ENCODE results near the gene FRMD4A. TPM values are rescaled to one million over a fixed set of nuclear protein-coding genes. Genes with fewer than 3 reads are reported as not detected.

Gene FRMD4A
- total RNA-seq, 2 experiments from 2014 or later = 0.25 TPM; not detected in 1

DNA sequence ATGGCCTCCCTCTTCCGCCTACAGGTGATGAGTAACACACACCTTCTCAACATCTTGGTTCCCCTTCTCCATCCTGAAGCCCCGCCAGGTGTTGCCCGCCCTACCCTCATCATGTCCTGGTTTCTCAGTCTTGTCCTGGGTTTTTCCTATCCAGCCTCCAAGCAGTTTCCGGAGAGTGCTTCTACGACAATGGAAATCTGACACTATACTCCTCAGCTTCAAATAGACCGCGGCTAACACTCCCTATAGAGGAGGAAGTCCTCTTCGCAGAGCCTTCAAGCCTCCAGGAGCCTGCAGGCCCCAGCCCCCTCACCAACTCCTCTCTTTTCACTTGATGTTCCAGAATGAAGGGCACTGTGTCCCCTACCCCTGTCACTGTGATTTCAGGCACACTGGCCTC lies 596.6 kb downstream of the FRMD4A start:
- H3K36me3 Mint-ChIP-seq (ENCODE audit: low read depth) = no peaks in the 10 kb centered on the region
- ChIA-PET CTCF (no interaction called here), POLR2A (no interaction called here)

DNA sequence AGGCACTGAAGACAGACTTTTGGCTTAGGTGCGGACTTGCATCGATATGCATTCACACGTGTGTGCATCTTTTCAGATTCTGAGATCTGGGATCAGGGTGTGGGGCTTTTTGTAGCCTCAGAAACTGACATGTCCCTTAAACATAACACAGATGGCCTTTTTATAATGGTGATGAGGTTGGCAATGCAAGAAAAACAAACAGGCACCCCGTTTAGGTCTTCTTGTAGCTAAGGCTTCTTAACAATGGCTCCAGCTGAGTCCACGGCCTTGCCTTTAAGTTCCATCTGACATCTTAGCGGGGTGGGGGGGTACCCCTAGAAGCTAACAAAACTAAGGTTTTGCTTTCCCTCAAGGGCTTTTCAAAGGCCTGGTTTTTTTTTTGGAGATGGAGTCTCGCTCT lies 597.7 kb downstream of the FRMD4A start:
- no peaks in the 10 kb centered on the region for H3K36me3 Mint-ChIP-seq (ENCODE audit: low read depth)
- H3K27ac Mint-ChIP-seq = no peak overlapping the region
- no peak overlapping the region for H3K4me3 Mint-ChIP-seq
- H3K4me1 Mint-ChIP-seq = no peaks in the 10 kb centered on the region
- ChIA-PET CTCF (interaction anchor here (0.7 kb wide), 1 partner anchor 15 kb away, joined by 3 read pairs; no protein-coding TSS in a partner anchor), POLR2A (no interaction called here)
- peaks cover 2% of the 10 kb centered on the region for H3K27me3 Mint-ChIP-seq
- no peaks in the 10 kb centered on the region for H3K9me3 Mint-ChIP-seq
- DNase-seq = no peak

More for the DNA sequence above, 596.6 kb downstream of the FRMD4A start:
- Mint-ChIP-seq H3K27me3 (peaks cover 2% of the 10 kb centered on the region), H3K4me1 (no peaks in the 10 kb centered on the region), H3K9me3 (no peaks in the 10 kb centered on the region), H3K4me3 (no peak overlapping the region), H3K27ac (no peak overlapping the region)
- no peak for DNase-seq

DNA sequence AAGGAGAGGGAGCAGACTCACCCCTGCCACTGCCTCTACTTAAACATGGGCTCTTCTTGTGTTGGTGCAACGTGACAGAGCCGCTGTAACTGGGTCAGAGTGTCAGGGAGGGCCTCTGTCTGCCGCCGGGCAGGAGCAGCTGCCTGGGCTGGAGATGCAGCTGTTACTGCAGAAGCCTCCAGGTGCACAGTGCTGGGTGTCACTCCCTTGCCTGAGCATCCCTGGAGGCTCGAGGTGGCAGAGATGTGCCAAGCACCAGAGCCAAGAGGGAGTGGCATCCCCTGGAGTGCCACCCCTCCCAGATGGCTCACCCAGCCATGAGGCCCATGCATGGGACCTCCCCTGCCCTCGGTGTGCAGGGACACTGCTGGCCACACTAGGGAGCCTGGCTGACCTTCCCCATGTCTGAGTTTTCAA lies 598.3 kb downstream of the FRMD4A start:
- Mint-ChIP-seq H3K4me1 (no peaks in the 10 kb centered on the region), H3K4me3 (no peak overlapping the region), H3K27me3 (peaks cover 2% of the 10 kb centered on the region), H3K9me3 (no peaks in the 10 kb centered on the region), H3K27ac (no peak overlapping the region), H3K36me3 (ENCODE audit: low read depth) (no peaks in the 10 kb centered on the region)
- POLR2A ChIA-PET = no interaction called here
- no peak for DNase-seq
- CTCF ChIA-PET = no interaction called here

DNA sequence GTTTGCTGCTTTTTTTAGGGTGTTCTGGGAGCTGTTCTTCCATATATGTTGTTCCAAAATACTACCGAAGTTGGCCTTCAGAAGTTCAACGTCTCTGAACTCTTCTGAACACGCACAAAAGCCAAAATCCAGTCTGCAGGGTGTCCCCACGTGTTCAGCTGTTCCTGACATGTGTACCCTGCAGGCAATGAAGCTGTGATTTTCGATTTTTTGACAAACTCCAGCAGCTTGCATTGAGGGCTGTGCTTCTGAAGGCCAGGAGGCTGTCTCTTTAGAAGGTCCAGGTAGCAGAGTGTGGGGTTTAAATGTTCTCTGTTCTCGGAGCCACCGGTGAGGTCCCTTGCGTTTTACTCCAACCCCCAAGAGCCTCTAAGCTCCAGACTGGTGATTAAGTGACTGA lies 598.9 kb downstream of the FRMD4A start:
- H3K27ac Mint-ChIP-seq = no peak overlapping the region
- H3K36me3 Mint-ChIP-seq (ENCODE audit: low read depth) = no peaks in the 10 kb centered on the region
- H3K4me3 Mint-ChIP-seq = no peak overlapping the region
- no peaks in the 10 kb centered on the region for H3K9me3 Mint-ChIP-seq
- H3K4me1 Mint-ChIP-seq = no peaks in the 10 kb centered on the region
- DNase-seq = no peak
- H3K27me3 Mint-ChIP-seq = peaks cover 2% of the 10 kb centered on the region
- POLR2A ChIA-PET = no interaction called here
- CTCF ChIA-PET = no interaction called here

DNA sequence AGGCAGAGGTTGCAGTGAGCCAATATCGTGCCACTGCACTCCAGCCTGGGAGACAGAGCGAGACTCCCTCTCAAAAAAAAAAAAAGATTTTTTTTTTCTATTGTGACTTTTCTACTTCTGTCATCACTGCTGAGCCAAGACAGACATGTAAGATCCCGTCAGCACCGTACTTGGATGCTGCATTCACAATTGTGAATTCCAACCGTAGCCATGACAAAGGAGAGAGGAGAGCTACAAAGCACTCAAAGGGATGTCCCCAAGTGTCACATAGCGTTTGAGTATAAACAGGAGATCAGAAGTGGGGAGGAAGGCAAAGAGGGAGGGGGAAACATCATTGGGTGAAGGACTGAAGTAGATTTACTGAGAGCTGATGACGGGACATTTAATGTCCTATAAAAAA lies 599.8 kb downstream of the FRMD4A start:
- H3K27me3 Mint-ChIP-seq = peaks cover 2% of the 10 kb centered on the region
- H3K36me3 Mint-ChIP-seq (ENCODE audit: low read depth) = no peaks in the 10 kb centered on the region
- no peaks in the 10 kb centered on the region for H3K4me1 Mint-ChIP-seq
- POLR2A ChIA-PET = interaction anchor here (0.6 kb wide), 1 partner anchor 27 kb away, joined by 3 read pairs; no protein-coding TSS in a partner anchor
- DNase-seq = no peak
- H3K4me3 Mint-ChIP-seq = no peak overlapping the region
- H3K9me3 Mint-ChIP-seq = no peaks in the 10 kb centered on the region
- H3K27ac Mint-ChIP-seq = no peak overlapping the region
- CTCF ChIA-PET = no interaction called here

DNA sequence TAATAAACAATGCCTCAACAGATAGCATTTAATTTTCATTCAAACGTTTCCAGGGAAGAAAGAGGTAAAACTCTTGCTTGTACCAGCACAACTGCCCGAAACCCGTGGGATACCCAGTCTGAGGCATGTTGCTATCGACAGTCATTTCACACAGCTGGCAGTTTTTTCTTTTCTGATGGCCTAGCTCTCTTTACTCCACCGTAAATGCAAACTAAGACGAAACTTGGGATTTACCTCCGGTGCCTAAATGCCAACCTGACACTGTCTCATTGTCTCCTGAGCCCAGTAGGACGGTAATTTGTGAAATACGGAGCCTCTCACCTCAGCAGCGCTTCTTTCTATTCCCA lies 600.4 kb downstream of the FRMD4A start:
- no peak for DNase-seq
- Mint-ChIP-seq H3K36me3 (ENCODE audit: low read depth) (no peaks in the 10 kb centered on the region), H3K9me3 (no peaks in the 10 kb centered on the region), H3K27me3 (peaks cover 2% of the 10 kb centered on the region), H3K4me1 (no peaks in the 10 kb centered on the region), H3K27ac (no peak overlapping the region), H3K4me3 (no peak overlapping the region)
- ChIA-PET POLR2A (no interaction called here), CTCF (no interaction called here)

DNA sequence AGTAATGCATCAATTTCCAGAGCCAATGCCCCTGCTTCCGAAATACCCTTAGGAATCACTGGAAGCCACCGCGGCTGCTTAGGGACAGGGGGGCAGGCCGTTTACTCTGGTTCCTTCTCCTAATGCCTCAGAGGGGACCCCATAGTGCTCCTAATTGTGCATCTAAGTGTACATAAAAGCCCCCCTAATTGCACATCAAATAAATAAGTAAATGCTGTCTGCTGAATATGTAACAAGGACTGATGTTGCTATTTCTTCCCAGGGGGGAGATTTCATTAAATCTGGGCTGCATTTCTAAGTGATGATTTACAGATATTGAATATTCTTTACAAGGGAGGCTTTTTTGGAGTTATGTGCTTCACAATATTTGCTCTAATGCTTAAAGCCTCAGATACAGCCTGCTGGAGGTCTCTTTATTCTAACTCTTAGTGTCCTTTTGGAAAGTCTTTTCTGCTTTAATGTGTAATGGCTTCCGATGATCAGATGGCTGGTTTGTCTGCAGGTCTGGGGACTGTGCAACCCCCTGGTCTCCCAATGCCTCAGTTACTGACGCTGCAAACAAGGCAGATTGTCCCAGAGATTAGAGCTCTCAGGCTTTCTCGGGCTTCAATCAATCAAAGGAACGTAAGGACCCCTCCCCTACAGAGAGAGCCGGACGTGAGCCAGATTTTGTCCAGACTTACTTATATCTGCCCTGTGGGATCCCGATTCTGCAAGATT lies 601.0 kb downstream of the FRMD4A start:
- DNase-seq = no peak
- ChIA-PET CTCF (no interaction called here), POLR2A (no interaction called here)
- Mint-ChIP-seq H3K4me1 (no peaks in the 10 kb centered on the region), H3K36me3 (ENCODE audit: low read depth) (no peaks in the 10 kb centered on the region), H3K27ac (no peak overlapping the region), H3K9me3 (no peaks in the 10 kb centered on the region), H3K4me3 (no peak overlapping the region), H3K27me3 (peaks cover 2% of the 10 kb centered on the region)

DNA sequence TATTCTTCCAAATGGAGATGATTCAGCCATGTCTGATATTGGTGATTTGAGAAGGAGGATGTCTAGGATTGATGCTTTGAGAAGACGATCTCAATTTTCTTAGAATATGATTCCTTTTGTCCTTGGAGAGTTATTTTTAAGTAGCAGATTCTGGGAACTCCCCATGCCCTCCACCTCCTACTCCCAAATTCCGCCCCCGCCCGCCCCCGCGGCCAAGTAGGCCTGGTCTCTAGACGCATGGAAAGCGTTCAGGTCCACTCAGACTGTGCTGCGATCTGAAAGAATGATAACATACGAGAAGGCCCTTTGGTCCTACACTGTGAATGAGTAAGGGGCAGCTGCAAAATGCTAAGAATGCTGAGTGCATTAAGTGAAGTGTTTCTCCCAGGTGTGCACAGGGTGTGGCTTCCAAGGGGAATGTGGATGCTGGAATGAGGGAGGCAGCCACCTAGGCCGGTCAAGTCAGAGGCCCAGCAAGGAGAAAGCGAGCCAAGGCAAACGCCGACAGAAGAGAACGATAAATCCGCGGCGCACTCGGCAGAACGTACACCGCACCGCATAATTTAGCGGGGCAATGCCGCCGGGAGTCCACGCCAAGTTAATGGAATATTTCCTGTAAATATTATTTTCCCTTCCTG lies 601.7 kb downstream of the FRMD4A start:
- peaks cover 2% of the 10 kb centered on the region for H3K27me3 Mint-ChIP-seq
- H3K9me3 Mint-ChIP-seq = no peaks in the 10 kb centered on the region
- ChIA-PET CTCF (no interaction called here), POLR2A (no interaction called here)
- H3K4me3 Mint-ChIP-seq = no peak overlapping the region
- no peaks in the 10 kb centered on the region for H3K36me3 Mint-ChIP-seq (ENCODE audit: low read depth)
- H3K4me1 Mint-ChIP-seq = no peaks in the 10 kb centered on the region
- H3K27ac Mint-ChIP-seq = no peak overlapping the region
- DNase-seq = no peak

DNA sequence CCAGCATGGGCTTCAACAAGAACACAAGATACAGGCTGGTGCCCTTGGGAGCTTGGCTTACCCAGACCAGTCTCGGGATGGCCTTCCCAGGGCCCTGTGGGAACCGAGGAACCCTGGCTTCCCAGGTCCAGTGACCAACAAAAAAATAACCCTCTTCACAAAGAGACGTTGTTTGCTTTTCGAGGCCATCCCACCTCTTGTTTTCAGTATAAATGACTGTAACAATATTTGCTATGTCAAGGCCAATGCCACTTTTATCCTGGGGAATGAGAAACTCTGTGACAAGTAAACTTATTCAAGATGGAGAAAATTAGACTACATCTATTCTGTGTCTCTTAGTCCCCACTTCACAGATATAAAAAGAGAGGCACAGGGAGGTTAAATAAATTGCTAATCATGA lies 605.1 kb downstream of the FRMD4A start:
- H3K27me3 Mint-ChIP-seq = no peaks in the 10 kb centered on the region
- H3K4me1 Mint-ChIP-seq = peaks cover 3% of the 10 kb centered on the region
- peaks cover under 1% of the 10 kb centered on the region for H3K9me3 Mint-ChIP-seq
- no peak for DNase-seq
- no peak overlapping the region for H3K27ac Mint-ChIP-seq
- H3K4me3 Mint-ChIP-seq = no peak overlapping the region
- ChIA-PET CTCF (no interaction called here), POLR2A (no interaction called here)
- no peaks in the 10 kb centered on the region for H3K36me3 Mint-ChIP-seq (ENCODE audit: low read depth)

DNA sequence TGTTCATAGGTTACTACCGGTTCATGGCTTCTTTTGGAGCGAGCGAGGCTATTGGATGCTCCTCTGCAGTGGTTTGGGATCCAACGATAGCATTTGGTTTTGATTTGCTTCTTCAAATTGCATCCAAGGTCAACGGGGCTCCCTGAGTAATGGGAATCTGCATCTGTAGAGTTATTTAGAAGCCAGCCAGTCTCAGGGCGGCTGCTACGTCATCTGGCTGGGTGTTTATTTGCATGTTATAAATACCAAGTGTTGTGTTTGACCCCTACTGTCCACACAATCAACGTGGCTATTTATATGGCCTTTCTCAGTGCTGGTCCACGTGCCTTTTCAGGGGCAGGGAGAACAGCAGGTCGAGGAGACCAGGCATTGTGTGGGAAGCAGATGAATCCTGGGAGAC lies 606.2 kb downstream of the FRMD4A start:
- Mint-ChIP-seq H3K27me3 (no peaks in the 10 kb centered on the region), H3K27ac (no peak overlapping the region), H3K36me3 (ENCODE audit: low read depth) (no peaks in the 10 kb centered on the region), H3K4me1 (peaks cover 3% of the 10 kb centered on the region), H3K4me3 (no peak overlapping the region), H3K9me3 (peaks cover 4% of the 10 kb centered on the region)
- CTCF ChIA-PET = no interaction called here
- POLR2A ChIA-PET = no interaction called here
- no peak for DNase-seq

DNA sequence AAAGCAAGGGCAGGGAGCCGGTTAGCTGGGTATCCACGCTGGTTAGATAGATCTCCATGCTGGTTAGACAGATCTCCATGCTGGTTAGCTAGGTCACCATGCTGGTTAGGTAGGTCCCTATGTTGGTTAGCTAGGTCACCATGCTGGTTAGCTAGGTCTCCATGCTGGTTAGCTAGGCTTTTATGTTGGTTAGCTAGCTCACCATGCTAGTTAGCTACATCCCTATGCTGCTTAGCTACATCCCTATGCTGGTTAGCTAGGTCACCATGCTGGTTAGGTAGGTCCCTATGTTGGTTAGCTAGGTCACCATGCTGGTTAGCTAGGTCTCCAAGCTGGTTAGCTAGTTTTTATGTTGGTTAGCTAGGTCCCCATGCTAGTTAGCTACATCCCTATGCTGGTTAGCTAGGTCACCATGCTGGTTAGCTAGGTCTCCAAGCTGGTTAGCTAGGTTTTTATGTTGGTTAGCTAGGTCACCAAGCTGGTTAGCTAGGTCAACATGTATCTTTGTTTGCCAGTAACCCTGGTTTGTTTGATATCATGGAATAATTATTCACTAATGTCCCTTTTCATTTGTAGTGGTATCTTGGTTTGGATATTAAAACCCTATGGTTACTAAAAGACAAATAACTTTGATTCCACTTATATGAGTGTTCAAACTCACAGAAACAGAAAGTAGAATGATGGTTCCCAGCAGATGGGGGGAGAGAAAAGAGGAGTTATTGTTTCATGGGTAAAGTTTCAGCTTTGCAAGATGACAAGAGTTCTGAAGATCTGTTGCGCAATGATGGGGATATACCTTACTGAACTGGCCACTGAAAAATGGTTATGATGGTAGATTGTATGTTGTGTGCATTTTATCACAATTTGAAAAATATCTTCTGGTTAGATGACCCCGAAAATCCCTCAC lies 607.7 kb downstream of the FRMD4A start:
- ChIA-PET POLR2A (no interaction called here), CTCF (interaction anchor here (0.8 to 1.3 kb wide), 2 partner anchors 9 to 88 kb away, joined by 3 to 4 read pairs; no protein-coding TSS in a partner anchor)
- Mint-ChIP-seq H3K27me3 (no peaks in the 10 kb centered on the region), H3K9me3 (peaks cover 4% of the 10 kb centered on the region), H3K27ac (no peak overlapping the region), H3K4me3 (no peak overlapping the region), H3K36me3 (ENCODE audit: low read depth) (no peaks in the 10 kb centered on the region), H3K4me1 (peaks cover 13% of the 10 kb centered on the region)
- DNase-seq = no peak

DNA sequence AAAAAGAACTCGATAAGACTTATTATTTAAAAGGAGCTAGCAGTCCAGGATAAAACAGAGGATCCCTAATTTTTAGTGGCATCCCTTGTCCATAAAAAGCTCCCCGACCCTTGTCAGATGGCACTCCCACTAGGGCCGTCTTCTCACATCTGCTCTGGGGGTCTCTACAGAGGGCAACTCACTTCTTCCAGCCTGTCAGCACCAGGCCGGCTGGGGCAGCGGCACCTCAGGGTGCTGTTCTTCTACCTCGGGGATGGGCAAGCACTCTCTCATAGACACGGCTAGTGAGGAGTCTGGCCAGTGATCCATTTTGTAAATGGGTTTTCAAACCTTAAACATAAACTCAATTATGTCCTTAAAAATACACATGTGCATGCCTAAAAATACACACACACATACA lies 609.2 kb downstream of the FRMD4A start:
- Mint-ChIP-seq H3K27ac (no peak overlapping the region), H3K9me3 (peaks cover 4% of the 10 kb centered on the region), H3K4me1 (peaks cover 18% of the 10 kb centered on the region), H3K36me3 (ENCODE audit: low read depth) (no peaks in the 10 kb centered on the region), H3K4me3 (no peak overlapping the region), H3K27me3 (no peaks in the 10 kb centered on the region)
- ChIA-PET POLR2A (interaction anchor here (0.6 kb wide), 1 partner anchor 62 kb away, joined by 3 read pairs; no protein-coding TSS in a partner anchor), CTCF (interaction anchor here (0.6 to 1.0 kb wide), 3 partner anchors 9 to 1143 kb away, joined by 3 to 5 read pairs (median 3); no protein-coding TSS in a partner anchor)
- no peak for DNase-seq

DNA sequence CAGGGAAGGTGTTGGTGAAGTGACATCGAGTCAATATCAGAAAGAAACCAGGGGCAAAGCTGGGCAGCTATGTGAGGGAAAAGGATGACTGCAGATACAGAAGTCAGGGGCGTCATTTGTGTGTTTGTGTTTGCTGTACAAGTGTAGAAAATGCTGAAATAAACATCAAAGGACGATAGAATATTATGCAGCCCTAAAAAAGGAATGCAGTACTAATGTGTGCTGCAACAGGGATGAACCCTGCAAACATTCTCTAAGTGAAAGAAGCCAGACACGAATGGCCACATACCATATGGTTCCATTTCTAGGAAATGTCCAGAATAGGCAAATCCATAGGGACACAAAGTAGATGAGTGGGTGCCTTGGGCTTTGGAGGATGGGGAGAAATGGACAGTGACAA lies 610.0 kb downstream of the FRMD4A start:
- Mint-ChIP-seq H3K36me3 (ENCODE audit: low read depth) (no peaks in the 10 kb centered on the region), H3K27me3 (no peaks in the 10 kb centered on the region), H3K9me3 (peaks cover 4% of the 10 kb centered on the region), H3K4me3 (no peak overlapping the region), H3K4me1 (peaks cover 18% of the 10 kb centered on the region), H3K27ac (no peak overlapping the region)
- no peak for DNase-seq
- CTCF ChIA-PET = interaction anchor here (1.3 kb wide), 1 partner anchor 9 kb away, joined by 5 read pairs; no protein-coding TSS in a partner anchor
- POLR2A ChIA-PET = no interaction called here
